Panc1 (cell line): ENCODE results near the gene AGRP. TPM values are rescaled to one million over a fixed set of nuclear protein-coding genes. Genes with fewer than 3 reads are reported as not detected.

Experiments
- ATAC-seq: fragments of 200-7000 bp; cut with Tn5 transposase; 2 replicates; pipeline ENCODE4 v1.9.1; 2020; ENCODE audit warnings: mild to moderate bottlenecking, moderate library complexity
- BruUV-seq: library from RNA; stranded (reverse); fragments of 400-500 nt; replicated peaks from 2 replicates; lab custom pipeline; 2021; lab: Mats Ljungman, UMichigan
- CTCF ChIA-PET: fragments of 300-600 bp; sonication (Branson Sonifier 250); formaldehyde crosslinking; loops from one replicate; lab custom pipeline; 2022; ENCODE audit warnings: antibody characterized with exemption; lab: Charles Lee
- POLR2A ChIA-PET: fragments of 300-600 bp; sonication (Branson Sonifier 250); formaldehyde crosslinking; loops from one replicate; lab custom pipeline; 2022; ENCODE audit warnings: antibody characterized with exemption; lab: Charles Lee
- DNase-seq: peaks from one replicate; pipeline ENCODE4 v3.0.0-alpha.2; 2010; ENCODE audit warnings: low read depth, low spot score
- H3K27ac ChIP-seq: 2 replicates; pipeline ENCODE4 v1.5.1; 2011; ENCODE audit warnings: mild to moderate bottlenecking, low read length, inconsistent platforms
- H3K27me3 ChIP-seq: fragments of 200-500 bp; sonication (Bioruptor generic); 2 replicates; pipeline ENCODE4 v1.6.0; 2014; ENCODE audit warnings: low read length, inconsistent platforms; ENCODE audit not compliant: control insufficient read depth, insufficient read depth
- H3K36me3 ChIP-seq: fragments of 200-500 bp; sonication (Bioruptor generic); 2 replicates; pipeline ENCODE4 v1.5.1; 2014; ENCODE audit warnings: inconsistent platforms, mild to moderate bottlenecking, low read length, moderate library complexity; ENCODE audit not compliant: control insufficient read depth, insufficient read depth
- H3K4me1 ChIP-seq: 2 replicates; pipeline ENCODE4 v1.5.1; 2011; ENCODE audit warnings: inconsistent platforms, mild to moderate bottlenecking, low read length, moderate library complexity; ENCODE audit not compliant: control insufficient read depth, insufficient read depth
- H3K4me3 ChIP-seq, 2 experiments: 2 replicates each; pipeline ENCODE4 v1.5.1; 2011 to 2012; ENCODE audit warnings: low read depth in 2 of 2, low read length in 2 of 2, mild to moderate bottlenecking in 2 of 2, inconsistent platforms in 1 of 2, moderate library complexity in 1 of 2
- H3K9me3 ChIP-seq: fragments of 200-500 bp; sonication (Bioruptor generic); 2 replicates; pipeline ENCODE4 v1.5.1; 2014; ENCODE audit warnings: low read depth, mild to moderate bottlenecking, inconsistent platforms, low read length, moderate library complexity; ENCODE audit not compliant: control insufficient read depth, insufficient read depth
- POLR2AphosphoS5 ChIP-seq: IDR thresholded peaks from 2 replicates; pipeline ENCODE4 v1.6.1; 2012; ENCODE audit warnings: mild to moderate bottlenecking, low read depth, low read length, moderate library complexity
- SIN3A ChIP-seq: IDR thresholded peaks from 2 replicates; pipeline ENCODE4 v1.6.1; 2012; ENCODE audit warnings: low read depth, mild to moderate bottlenecking, low read length, moderate library complexity, borderline replicate concordance; ENCODE audit not compliant: insufficient read depth
- TCF7L2 ChIP-seq: IDR thresholded peaks from 2 replicates; pipeline ENCODE4 v1.6.1; 2011; ENCODE audit warnings: mild to moderate bottlenecking, low read depth, low read length, inconsistent platforms
- in situ Hi-C: cut with HindIII; loops from 2 replicates; pipeline ENCODE4 v1.10.0; 2016; ENCODE audit warnings: low sequenced_read_pairs, low pct_unique_long_range_greater_than_20kb
- intact Hi-C: fragments of 100-400 bp; cut with micrococcal nuclease; formaldehyde crosslinking; loops from one replicate; pipeline ENCODE4 v1.10.0; 2022; ENCODE audit not compliant: unreplicated experiment
- total RNA-seq: library from RNA; stranded (reverse); gene quantifications from one replicate; pipeline ENCODE4 v1.2.1, GENCODE V29; 2021; ENCODE audit not compliant: unreplicated experiment
- TF ChIP-seq, protein P1 (sequence below), 2 experiments: IDR thresholded peaks; 2 replicates each; pipeline ENCODE4 v1.6.1; 2011 to 2012; ENCODE audit warnings: low read depth in 2 of 2, control low read depth in 1 of 2, low read length in 1 of 2, mild to moderate bottlenecking in 1 of 2, moderate library complexity in 1 of 2; ENCODE audit not compliant: insufficient read depth in 1 of 2
- TF ChIP-seq, protein P2 (sequence below): fragments of 450-650 bp; IDR thresholded peaks from 2 replicates; pipeline ENCODE4 v1.5.1; 2017; ENCODE audit warnings: mild to moderate bottlenecking

AGRP gene
- total RNA-seq, 1 experiment from 2014 or later: not detected

DNA sequence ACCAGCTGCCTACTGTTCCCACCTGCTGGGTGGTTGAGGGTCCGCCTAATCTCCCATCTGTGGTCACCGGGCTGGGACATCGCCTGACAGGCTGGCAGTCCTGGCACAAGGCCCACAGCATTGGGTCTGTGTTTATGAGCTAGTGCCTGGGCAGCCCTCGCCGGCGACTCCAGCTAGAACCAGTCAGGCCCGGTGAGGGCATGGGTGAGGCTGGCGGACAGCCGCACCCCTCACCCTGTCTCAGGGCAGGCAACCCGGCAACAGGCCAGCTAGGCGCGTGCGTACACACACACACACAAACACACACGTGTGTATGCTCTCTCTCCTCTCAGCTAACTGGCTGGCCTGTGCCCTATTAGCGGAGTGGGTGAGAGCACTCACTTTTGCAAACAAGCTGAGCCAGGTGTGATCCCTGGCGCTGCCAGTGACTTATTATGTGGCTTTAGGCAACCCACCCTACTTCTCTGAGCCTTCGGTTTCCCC lies 42.0 kb downstream of the AGRP start:
- Histone ChIP-seq H3K36me3 (no peaks in the 10 kb centered on the region), H3K9me3 (no peaks in the 10 kb centered on the region), H3K27me3 (no peaks in the 10 kb centered on the region), H3K27ac (no peak overlapping the region), H3K4me3 (no peak overlapping the region), H3K4me1 (no peaks in the 10 kb centered on the region)
- DNase-seq (no peak), ATAC-seq (no peak)
- no TSS peak for BruUV-seq
- ChIA-PET CTCF (no interaction called here), POLR2A (no interaction called here)
- in situ Hi-C loops: no loop called here
- intact Hi-C loops: no loop called here
- TF ChIP-seq POLR2AphosphoS5: no peak
- TF ChIP-seq, protein P1, sequence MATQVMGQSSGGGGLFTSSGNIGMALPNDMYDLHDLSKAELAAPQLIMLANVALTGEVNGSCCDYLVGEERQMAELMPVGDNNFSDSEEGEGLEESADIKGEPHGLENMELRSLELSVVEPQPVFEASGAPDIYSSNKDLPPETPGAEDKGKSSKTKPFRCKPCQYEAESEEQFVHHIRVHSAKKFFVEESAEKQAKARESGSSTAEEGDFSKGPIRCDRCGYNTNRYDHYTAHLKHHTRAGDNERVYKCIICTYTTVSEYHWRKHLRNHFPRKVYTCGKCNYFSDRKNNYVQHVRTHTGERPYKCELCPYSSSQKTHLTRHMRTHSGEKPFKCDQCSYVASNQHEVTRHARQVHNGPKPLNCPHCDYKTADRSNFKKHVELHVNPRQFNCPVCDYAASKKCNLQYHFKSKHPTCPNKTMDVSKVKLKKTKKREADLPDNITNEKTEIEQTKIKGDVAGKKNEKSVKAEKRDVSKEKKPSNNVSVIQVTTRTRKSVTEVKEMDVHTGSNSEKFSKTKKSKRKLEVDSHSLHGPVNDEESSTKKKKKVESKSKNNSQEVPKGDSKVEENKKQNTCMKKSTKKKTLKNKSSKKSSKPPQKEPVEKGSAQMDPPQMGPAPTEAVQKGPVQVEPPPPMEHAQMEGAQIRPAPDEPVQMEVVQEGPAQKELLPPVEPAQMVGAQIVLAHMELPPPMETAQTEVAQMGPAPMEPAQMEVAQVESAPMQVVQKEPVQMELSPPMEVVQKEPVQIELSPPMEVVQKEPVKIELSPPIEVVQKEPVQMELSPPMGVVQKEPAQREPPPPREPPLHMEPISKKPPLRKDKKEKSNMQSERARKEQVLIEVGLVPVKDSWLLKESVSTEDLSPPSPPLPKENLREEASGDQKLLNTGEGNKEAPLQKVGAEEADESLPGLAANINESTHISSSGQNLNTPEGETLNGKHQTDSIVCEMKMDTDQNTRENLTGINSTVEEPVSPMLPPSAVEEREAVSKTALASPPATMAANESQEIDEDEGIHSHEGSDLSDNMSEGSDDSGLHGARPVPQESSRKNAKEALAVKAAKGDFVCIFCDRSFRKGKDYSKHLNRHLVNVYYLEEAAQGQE (IDR thresholded peaks at IDR 0.05; ENCODE audit: insufficient read depth in 1 of 2, low read depth in 2 of 2, low read length in 1 of 2): no peak
- TF ChIP-seq, protein P2, sequence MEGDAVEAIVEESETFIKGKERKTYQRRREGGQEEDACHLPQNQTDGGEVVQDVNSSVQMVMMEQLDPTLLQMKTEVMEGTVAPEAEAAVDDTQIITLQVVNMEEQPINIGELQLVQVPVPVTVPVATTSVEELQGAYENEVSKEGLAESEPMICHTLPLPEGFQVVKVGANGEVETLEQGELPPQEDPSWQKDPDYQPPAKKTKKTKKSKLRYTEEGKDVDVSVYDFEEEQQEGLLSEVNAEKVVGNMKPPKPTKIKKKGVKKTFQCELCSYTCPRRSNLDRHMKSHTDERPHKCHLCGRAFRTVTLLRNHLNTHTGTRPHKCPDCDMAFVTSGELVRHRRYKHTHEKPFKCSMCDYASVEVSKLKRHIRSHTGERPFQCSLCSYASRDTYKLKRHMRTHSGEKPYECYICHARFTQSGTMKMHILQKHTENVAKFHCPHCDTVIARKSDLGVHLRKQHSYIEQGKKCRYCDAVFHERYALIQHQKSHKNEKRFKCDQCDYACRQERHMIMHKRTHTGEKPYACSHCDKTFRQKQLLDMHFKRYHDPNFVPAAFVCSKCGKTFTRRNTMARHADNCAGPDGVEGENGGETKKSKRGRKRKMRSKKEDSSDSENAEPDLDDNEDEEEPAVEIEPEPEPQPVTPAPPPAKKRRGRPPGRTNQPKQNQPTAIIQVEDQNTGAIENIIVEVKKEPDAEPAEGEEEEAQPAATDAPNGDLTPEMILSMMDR: no peak
- TF ChIP-seq TCF7L2: no peak
- no peak for TF ChIP-seq SIN3A

DNA sequence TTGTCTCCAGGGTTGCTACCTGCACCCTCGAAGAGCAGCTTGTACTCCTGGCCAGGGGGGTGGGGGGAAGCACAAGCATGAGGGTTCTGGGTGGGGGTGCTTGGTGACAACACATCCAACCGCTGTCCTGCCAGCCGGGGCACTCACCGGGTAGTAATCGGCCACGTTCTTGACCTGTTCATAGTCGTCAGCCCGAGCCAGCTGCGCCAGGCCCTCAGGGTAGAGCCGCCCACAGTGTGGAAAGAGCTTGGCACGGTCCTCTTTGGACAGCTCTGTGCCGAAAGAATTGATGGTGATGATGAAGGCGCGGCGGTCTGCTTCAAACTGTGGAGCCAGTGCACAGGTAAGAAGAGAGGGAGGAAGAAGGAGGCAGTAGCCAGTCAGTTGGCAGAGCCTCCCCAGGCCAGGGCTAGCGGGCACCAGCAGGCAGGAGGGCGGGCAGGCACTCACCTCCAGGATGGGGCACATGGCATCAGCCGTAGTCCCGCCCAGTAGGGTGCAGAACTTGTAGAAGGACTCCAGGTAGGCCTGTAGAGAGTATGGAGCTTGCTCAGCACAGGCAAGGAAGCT lies 44.4 kb downstream of the AGRP start:
- in situ Hi-C loops: no loop called here
- intact Hi-C loops: no loop called here
- no TSS peak for BruUV-seq
- Histone ChIP-seq H3K27ac (no peak overlapping the region), H3K9me3 (no peaks in the 10 kb centered on the region), H3K27me3 (no peaks in the 10 kb centered on the region), H3K4me1 (no peaks in the 10 kb centered on the region), H3K4me3 (no peak overlapping the region), H3K36me3 (no peaks in the 10 kb centered on the region)
- ChIA-PET CTCF (interaction anchor here (0.6 to 1.1 kb wide), 2 partner anchors 43 to 55 kb away, joined by 4 to 14 read pairs; no protein-coding TSS in a partner anchor), POLR2A (no interaction called here)
- ATAC-seq: no peak
- no peak for DNase-seq
- TF ChIP-seq, protein P1 (IDR thresholded peaks at IDR 0.05; ENCODE audit: insufficient read depth in 1 of 2, low read depth in 2 of 2, low read length in 1 of 2): no peak
- TF ChIP-seq POLR2AphosphoS5: no peak
- TF ChIP-seq, protein P2: no peak
- no peak for TF ChIP-seq SIN3A
- TF ChIP-seq TCF7L2: no peak
